ENCODE data around the gene TSPAN3. TPM values are rescaled to one million over a fixed set of nuclear protein-coding genes. Genes with fewer than 3 reads are reported as not detected.

TSPAN3 gene
- polyA plus RNA-seq, 1 donor (not counting 4 experiments of a cell fraction or from before 2014, with no cell fraction given), result 181 TPM

- no peak overlapping the region for H2AFZ ChIP-seq (ENCODE audit: control insufficient read depth, low read length)
- H3K9me3 ChIP-seq (ENCODE audit: control insufficient read depth, low read depth, low read length), result no peaks in the 10 kb centered on the region
- no peaks in the 10 kb centered on the region for H3K79me2 ChIP-seq (ENCODE audit: control insufficient read depth, insufficient read depth, low read length)
- no peaks in the 10 kb centered on the region for H3K27me3 ChIP-seq (ENCODE audit: control insufficient read depth, extremely low read depth, insufficient read depth, low read length)
- H3K4me1 ChIP-seq (ENCODE audit: control insufficient read depth, extremely low read depth, insufficient read depth, low read length), result peaks cover 10% of the 10 kb centered on the region
- DNase-seq (ENCODE audit: low read depth, low spot score) (no peak), FAIRE-seq (no peak)
- no peak overlapping the region for H3K4me2 ChIP-seq (ENCODE audit: control insufficient read depth, extremely low read depth, insufficient read depth, low read depth, low read length)
- no peak overlapping the region for H3K9ac ChIP-seq (ENCODE audit: control insufficient read depth, extremely low read depth, insufficient read depth, low read length)
- H3K27ac ChIP-seq (ENCODE audit: control insufficient read depth, insufficient read depth, low read length), result no peak overlapping the region
- dilution Hi-C loops (cut with MboI; ENCODE audit: extremely low pct_ligation_motif_present, low sequenced_read_pairs), result no loop called here
- H3K4me3 ChIP-seq (ENCODE audit: control insufficient read depth in 2 of 3, extremely low read depth in 1 of 3, insufficient read depth in 2 of 3, low read depth in 1 of 3, low read length in 3 of 3), result no peak overlapping the region
- H4K20me1 ChIP-seq (ENCODE audit: control insufficient read depth, extremely low read depth, insufficient read depth, low read length), result no peaks in the 10 kb centered on the region
- peaks cover 3% of the 10 kb centered on the region for H3K9me1 ChIP-seq (ENCODE audit: control insufficient read depth, extremely low read depth, insufficient read depth, low read length)
- H3K36me3 ChIP-seq (ENCODE audit: control insufficient read depth in 2 of 2, extremely low read depth in 1 of 2, insufficient read depth in 2 of 2, low read length in 2 of 2), result peaks cover 5 to 8% of the 10 kb centered on the region in 2 experiments
- TF ChIP-seq EZH2 (IDR thresholded peaks at IDR 0.05; ENCODE audit: low read length) (no peak), CTCF (optimal IDR thresholded peaks at IDR 0.05 in 1 of 3, IDR thresholded peaks at IDR 0.05 in 1 of 3, conservative IDR thresholded peaks at IDR 0.05 in 1 of 3; ENCODE audit: extremely low read depth in 1 of 3, insufficient read depth in 2 of 3, low read length in 3 of 3) (no peak)
Observed at GRCh38 chr15:77015646-77016320, 55.1 kb downstream of the TSPAN3 start.

- H3K4me1 ChIP-seq (ENCODE audit: control insufficient read depth, extremely low read depth, insufficient read depth, low read length), result peaks cover 10% of the 10 kb centered on the region
- H3K9ac ChIP-seq (ENCODE audit: control insufficient read depth, extremely low read depth, insufficient read depth, low read length), result no peak overlapping the region
- FAIRE-seq (no peak), DNase-seq (ENCODE audit: low read depth, low spot score) (no peak)
- H3K9me3 ChIP-seq (ENCODE audit: control insufficient read depth, low read depth, low read length), result no peaks in the 10 kb centered on the region
- no peak overlapping the region for H3K4me2 ChIP-seq (ENCODE audit: control insufficient read depth, extremely low read depth, insufficient read depth, low read depth, low read length)
- dilution Hi-C loops (cut with MboI; ENCODE audit: extremely low pct_ligation_motif_present, low sequenced_read_pairs), result no loop called here
- no peaks in the 10 kb centered on the region for H3K27me3 ChIP-seq (ENCODE audit: control insufficient read depth, extremely low read depth, insufficient read depth, low read length)
- peaks cover 3% of the 10 kb centered on the region for H3K9me1 ChIP-seq (ENCODE audit: control insufficient read depth, extremely low read depth, insufficient read depth, low read length)
- peaks cover 4% of the 10 kb centered on the region for H3K79me2 ChIP-seq (ENCODE audit: control insufficient read depth, insufficient read depth, low read length)
- no peak overlapping the region for H3K27ac ChIP-seq (ENCODE audit: control insufficient read depth, insufficient read depth, low read length)
- H4K20me1 ChIP-seq (ENCODE audit: control insufficient read depth, extremely low read depth, insufficient read depth, low read length), result no peaks in the 10 kb centered on the region
- no peak for TF ChIP-seq CTCF (optimal IDR thresholded peaks at IDR 0.05 in 1 of 3, IDR thresholded peaks at IDR 0.05 in 1 of 3, conservative IDR thresholded peaks at IDR 0.05 in 1 of 3; ENCODE audit: extremely low read depth in 1 of 3, insufficient read depth in 2 of 3, low read length in 3 of 3)
- TF ChIP-seq EZH2 (IDR thresholded peaks at IDR 0.05; ENCODE audit: low read length), result no peak
- H3K36me3 ChIP-seq (ENCODE audit: control insufficient read depth in 2 of 2, extremely low read depth in 1 of 2, insufficient read depth in 2 of 2, low read length in 2 of 2), result peaks cover 5 to 6% of the 10 kb centered on the region in 2 experiments
- H2AFZ ChIP-seq (ENCODE audit: control insufficient read depth, low read length), result no peak overlapping the region
- no peak overlapping the region for H3K4me3 ChIP-seq (ENCODE audit: control insufficient read depth in 2 of 3, extremely low read depth in 1 of 3, insufficient read depth in 2 of 3, low read depth in 1 of 3, low read length in 3 of 3)
Observed at GRCh38 chr15:77014132-77015081, 56.5 kb downstream of the TSPAN3 start.

Measured in keratinocyte (primary cell).